Measurements from ENCODE around the gene ARHGAP22.

ARHGAP22 gene

GRCh38 chr10:48477616-48478015, 127.3 kb downstream of the ARHGAP22 start:
- no peak for DNase-seq (ENCODE audit: low spot score)

- no peak for DNase-seq (ENCODE audit: low spot score)
Measured at GRCh38 chr10:48477141-48477540, 127.7 kb downstream of the ARHGAP22 start.

DNA sequence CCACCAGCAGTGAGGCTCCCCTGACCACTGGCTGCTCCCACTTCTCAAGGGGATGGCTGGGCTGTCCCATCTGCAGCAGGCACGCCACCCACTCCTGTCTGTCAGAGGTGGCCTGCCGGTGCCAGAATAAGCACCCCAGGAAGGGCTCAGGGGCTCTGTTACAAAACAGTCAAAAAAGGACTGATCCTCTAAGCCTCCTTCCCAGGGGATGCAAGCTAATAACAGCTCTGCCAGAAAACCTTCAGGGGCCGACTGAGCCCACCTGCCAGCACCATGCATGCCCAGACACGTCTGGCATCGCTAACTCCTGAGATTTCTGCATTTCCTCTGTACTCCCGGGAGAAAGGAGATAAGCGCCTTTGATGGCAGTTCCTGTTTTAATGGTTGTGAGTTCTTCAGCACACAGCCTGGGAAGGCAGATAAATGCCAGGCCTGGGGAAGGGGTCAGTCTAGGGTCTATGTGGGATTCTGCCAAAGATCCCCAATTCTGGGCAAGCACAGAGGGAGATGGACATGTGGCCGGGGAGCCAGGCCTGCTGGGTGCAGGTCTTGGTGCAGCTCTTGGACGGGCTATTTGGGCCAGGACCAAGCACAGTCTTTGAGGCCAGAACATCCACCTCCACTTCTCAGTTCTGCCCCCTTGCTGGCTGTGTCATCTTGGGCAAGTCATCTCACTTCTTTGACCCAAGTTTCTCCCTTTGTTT, 128.4 kb downstream of the ARHGAP22 start:
- DNase-seq (ENCODE audit: low spot score), result no peak

DNA sequence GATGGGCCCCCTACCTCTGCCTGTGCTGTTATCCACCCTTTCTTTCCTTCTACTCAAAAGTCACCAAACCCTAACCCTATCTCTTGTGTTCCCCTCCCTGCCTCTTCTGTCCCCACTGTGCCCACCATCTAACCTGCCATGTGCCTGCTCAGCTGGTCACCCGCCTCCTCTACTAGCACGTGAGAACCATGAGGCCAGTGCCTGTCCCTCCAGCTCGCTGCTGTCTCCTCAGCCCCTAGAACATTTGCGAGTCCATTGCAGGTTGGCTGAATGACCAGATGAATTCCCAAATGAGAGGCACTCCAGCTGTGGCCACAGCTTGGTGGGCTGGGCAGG, 129.0 kb downstream of the ARHGAP22 start:
- no peak for DNase-seq (ENCODE audit: low spot score)

DNA sequence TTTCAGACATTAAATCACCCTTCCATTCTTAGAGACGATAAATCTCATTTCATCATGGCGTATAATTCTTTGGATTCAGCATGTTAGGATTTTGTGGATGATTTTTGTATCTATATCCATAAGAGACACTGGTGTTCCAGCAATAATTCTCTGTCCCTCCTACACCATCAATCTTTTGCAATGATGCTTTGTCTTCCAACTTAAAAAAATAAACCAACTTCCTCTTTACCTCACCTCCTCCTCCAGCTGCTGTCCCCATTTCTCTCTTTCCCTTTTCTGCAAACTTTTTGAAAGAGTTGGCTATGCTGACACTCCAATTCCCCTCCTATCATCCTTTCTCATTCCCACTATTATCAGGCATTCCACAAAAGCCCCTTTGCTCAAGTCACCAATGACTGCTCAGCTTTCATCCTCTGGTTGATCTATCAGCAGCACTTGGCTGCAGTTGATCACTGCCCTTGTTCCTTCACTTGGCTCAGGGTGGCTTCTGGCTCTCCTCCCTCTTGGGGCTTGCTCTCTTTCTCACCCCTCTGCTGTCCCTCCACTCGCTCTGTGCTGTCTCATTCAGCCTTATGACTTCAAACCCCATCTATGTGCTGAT, 130.0 kb downstream of the ARHGAP22 start:
- DNase-seq (ENCODE audit: low spot score), result no peak

- DNase-seq (ENCODE audit: low spot score), result no peak
Measured at GRCh38 chr10:48473704-48474103, 131.2 kb downstream of the ARHGAP22 start.

DNA sequence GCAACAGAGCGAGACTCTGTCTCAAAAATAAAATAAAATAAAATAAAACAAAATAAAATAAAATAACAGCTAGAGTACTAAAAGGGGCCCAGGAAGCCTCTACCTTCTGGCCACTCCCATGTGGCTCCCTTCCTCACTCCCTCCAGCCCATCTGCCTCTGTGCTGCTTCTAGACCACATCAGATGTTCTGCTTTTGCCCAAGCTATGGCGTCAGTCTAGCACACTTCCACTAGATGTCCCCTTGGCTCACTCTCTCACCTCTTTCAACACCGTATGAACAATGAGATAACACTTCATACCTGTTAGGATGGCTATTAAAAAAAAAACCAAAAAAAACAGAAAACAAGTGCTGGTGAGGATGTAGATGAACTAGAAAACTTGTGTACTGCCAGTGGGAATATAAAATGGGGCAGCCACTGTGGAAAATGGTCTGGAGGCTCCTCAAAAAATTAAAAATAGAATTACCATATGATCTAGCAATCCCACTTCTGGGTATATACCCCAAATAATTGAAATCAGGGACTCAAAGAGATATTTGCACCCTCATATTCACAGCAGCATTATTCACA, 132.3 kb downstream of the ARHGAP22 start:
- no peak for DNase-seq (ENCODE audit: low spot score)

- no peak for DNase-seq (ENCODE audit: low spot score)
Measured at GRCh38 chr10:48470893-48471805, 133.7 kb downstream of the ARHGAP22 start.

DNA sequence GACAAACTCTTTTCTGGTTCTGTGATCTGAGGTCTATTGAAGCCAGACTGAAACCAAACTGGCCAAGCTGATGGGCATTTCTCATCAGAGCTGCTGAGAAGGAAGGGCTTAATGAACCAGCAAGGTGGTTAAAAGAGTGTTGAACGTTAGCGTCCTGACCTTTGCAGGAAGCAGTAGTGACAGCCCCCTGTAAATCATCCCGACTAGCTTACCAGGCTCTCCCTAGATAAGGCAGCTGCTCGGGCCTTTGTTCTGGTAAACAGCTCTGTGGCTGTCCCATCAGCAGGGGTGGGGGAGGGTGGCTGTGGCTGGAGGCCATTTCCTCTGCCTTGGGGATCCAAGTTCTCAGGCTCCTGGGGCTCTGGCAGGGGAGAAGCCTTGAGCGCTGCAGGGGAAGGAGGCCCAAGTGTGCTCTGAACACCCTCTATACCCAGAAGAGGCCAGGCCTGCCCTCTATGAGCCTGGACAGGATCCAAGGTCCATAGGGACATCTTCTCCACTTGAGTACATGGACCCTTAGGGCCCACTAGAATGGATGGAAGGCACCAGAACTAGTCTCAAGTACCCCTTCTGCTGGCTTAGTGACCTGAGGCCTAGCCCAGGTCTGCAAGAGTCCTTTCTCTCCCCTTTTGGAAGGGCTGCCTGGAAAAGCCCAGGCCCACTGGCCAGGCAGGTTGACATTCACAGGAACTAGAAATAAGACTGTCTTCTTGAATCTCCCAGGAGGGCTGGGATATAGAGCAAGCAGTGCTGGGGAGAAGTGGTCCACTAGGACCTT, 134.6 kb downstream of the ARHGAP22 start:
- DNase-seq (ENCODE audit: low spot score), result no peak

- DNase-seq (ENCODE audit: low spot score), result no peak
Measured at GRCh38 chr10:48469516-48470020, 135.3 kb downstream of the ARHGAP22 start.

- DNase-seq (ENCODE audit: low spot score), result no peak
Measured at GRCh38 chr10:48468866-48469511, 135.9 kb downstream of the ARHGAP22 start.

DNA sequence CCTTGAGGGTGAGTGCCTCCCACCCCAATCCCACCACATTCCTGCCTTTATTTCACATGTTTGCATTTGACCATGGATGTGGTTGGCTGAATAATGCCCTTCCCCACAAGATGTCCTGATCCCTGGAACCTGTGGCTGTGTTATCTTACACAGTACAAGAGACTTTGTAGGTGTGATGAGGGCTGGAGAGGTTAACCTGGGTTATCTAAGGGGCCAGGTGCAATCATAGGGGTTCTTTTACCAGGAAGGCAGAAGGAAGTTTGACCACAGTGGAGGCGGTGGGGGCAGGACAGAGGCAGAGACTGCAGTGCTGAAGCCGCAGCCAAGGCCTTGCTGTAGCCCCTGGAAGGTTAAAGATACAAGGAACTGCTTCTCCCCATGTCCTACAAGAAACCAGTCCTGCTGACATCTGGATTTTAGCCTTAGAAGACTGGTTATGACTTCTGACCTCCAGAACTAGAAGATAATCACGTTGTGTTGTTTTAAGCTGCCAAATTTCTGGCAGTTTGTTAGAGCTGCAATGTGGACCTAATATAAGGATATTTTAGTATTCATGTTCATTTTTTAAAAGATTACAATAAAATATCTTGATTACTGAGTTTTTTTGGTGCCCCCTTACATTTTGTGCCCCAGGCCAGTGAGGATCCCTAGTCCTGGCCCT, 136.6 kb downstream of the ARHGAP22 start:
- DNase-seq (ENCODE audit: low spot score), result no peak

- DNase-seq (ENCODE audit: low spot score), result no peak
Measured at GRCh38 chr10:48467669-48468068, 137.2 kb downstream of the ARHGAP22 start.

DNA sequence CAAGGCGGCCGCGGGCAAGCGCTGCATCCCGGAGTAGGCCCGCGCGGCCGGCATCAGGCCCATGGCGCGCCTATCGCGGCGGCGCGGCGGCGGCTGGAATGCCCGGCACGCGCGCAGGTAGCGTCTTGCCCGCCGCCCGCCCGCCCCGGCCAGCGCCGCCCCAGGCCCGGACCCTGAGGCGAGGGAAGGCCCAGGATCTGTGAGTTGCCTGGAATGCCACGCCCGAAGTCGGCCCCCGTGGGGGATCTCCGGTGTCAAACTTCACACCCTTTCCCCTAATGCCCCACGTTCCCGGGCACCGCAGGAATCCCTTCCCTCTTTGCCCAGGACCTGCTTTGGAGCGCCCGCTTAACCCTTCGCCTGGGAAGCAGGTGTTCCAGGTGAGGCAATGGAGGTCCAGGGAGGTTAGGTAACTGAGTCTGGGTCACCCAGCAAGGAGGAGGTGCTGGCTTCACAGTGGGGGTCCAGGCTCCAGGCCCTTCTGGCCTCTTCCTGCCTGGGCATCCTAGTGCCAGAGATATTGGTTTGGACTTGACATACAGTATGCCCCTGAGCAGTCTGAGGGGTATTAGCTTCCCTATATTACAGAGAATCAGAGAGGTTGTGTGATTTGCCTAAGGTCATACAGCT, 138.1 kb downstream of the ARHGAP22 start:
- no peak for DNase-seq (ENCODE audit: low spot score)

- DNase-seq (ENCODE audit: low spot score), result no peak
Measured at GRCh38 chr10:48465860-48466521, 138.9 kb downstream of the ARHGAP22 start.

DNA sequence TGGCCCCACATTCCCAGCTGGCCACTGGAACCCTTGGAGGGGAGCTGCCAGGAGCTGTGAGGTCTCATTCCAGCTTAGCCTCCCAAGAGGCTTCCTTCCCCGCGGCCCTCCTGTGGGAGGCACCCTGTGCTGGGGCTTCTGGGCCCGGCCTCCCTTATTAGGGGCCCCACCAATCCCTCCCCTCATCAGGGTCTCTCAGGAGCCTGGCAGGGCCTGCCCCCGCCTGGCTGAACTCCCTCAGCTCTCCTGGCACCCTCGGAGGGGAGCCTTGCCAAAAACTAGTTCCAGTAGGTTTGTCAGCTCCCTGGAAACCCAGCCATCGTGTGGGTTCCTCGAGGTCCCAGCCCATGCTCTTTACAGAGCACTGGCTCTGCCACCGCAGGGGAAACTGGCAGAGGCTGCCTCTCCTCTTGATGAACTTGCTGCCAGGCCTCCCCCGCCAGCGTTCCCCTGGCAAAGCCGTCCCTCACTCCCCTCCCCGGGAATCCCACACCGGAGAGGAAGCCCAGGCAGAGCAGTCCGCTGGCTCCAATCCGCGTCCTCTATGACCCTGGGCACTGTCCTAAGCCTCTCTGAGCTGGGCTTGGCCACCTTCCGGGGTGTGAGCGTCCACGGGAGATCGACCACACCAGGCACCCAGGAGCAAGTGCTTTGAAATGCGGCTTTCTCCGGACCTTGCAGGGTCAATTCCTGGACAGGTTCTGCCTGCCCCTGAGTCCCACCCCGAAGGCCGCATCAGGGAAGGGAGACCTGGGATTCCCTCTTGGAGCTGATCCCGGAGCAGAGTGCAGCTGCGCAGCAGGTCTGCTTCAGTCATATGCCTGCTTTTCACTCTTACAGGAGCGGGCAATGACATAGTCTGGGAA, 139.8 kb downstream of the ARHGAP22 start:
- DNase-seq (ENCODE audit: low spot score), result no peak

- no peak for DNase-seq (ENCODE audit: low spot score)
Measured at GRCh38 chr10:48464121-48464870, 140.6 kb downstream of the ARHGAP22 start.

Data from kidney tubule cell (primary cell).